ENCODE data around the gene CCL24. TPM values are rescaled to one million over a fixed set of nuclear protein-coding genes. Genes with fewer than 3 reads are reported as not detected.
"Not testable (repeated sequence)": the region's sequence is repeated elsewhere in the genome, so short reads cannot be mapped to it uniquely, and the experiment has no call there.

CCL24 gene
- total RNA-seq, 2 experiments from 2014 or later: not detected

DNA sequence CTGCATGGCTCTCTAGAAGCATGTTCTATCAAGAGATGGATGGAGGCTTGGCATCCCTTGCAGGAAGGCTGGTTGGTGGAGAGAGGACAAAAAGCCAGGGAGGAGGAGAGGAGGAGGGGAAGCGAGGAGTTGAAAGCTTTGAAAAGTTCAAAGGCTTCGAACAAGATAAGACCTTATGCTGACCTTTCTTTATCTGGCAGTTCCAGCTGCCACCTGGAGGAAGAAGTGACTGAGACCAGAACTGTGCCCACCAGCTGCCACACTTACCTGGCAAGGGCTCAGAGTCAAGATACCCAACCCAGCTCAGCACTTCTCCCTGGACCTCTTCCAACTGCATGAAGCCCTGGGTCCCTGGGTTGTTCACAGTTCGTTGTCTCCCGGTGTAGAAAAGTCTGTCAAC lies 14.8 kb downstream of the CCL24 start:
- Mint-ChIP-seq H3K9me3 (ENCODE audit: insufficient read depth) (no peaks in the 10 kb centered on the region), H3K4me3 (no peak overlapping the region), H3K27me3 (ENCODE audit: low read depth) (no peaks in the 10 kb centered on the region), H3K27ac (no peak overlapping the region), H3K36me3 (ENCODE audit: low read depth) (no peaks in the 10 kb centered on the region), H3K4me1 (ENCODE audit: low read depth) (no peaks in the 10 kb centered on the region)
- no peak for ATAC-seq
- DNase-seq: no peak
- ChIA-PET CTCF (no interaction called here), POLR2A (interaction anchor here (0.6 kb wide), 1 partner anchor 1233 kb away, joined by 3 read pairs; no protein-coding TSS in a partner anchor)

DNA sequence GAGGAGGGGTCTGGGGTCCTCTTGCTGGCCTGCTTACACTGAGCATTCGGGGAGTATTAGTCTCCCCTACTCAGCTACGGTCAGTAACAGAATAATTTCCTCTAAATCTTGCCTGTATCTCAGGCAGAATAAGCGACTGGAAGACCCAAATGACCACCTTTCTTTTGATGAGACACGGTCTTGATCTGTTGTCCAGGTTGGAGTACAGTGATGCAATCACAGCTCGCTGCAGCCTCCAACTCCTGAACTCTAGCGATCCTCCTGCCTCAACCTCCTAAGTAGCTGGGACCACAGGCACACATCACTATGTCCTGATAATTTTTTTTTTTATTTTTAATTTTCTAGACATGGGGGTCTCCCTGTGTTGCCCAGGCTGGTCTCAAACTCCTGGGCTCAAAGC lies 17.2 kb downstream of the CCL24 start:
- Mint-ChIP-seq H3K4me1 (ENCODE audit: low read depth) (no peaks in the 10 kb centered on the region), H3K27me3 (ENCODE audit: low read depth) (no peaks in the 10 kb centered on the region), H3K27ac (no peak overlapping the region), H3K4me3 (no peak overlapping the region), H3K9me3 (ENCODE audit: insufficient read depth) (no peaks in the 10 kb centered on the region), H3K36me3 (ENCODE audit: low read depth) (no peaks in the 10 kb centered on the region)
- DNase-seq (no peak), ATAC-seq (no peak)
- POLR2A ChIA-PET: no interaction called here
- CTCF ChIA-PET: no interaction called here

DNA sequence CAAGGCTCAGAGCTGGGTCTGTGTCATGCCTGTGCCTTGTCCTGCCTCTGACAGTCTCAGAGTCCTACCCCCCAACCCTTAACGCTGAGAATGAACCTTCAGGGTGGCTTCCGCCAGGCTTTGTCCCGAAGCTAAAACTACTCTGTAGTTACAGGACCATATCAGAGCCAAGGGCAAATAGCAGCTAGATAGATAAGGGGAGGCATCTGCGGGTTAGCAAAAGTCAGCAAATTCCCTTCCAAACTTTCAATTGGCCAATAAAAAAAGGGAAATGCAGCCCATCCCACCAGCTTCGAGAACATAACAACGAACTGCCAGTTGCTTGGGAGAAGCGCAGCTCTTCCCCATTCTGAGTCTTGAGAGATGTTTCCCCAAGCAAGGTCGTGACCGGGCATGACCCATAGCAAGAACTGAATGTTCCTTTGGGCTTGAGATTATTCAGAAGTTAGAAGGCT lies 17.7 kb downstream of the CCL24 start:
- ATAC-seq: no peak
- Mint-ChIP-seq H3K27me3 (ENCODE audit: low read depth) (no peaks in the 10 kb centered on the region), H3K9me3 (ENCODE audit: insufficient read depth) (no peaks in the 10 kb centered on the region), H3K27ac (no peak overlapping the region), H3K4me1 (ENCODE audit: low read depth) (no peaks in the 10 kb centered on the region), H3K36me3 (ENCODE audit: low read depth) (no peaks in the 10 kb centered on the region), H3K4me3 (no peak overlapping the region)
- CTCF ChIA-PET: no interaction called here
- POLR2A ChIA-PET: no interaction called here
- DNase-seq: no peak

DNA sequence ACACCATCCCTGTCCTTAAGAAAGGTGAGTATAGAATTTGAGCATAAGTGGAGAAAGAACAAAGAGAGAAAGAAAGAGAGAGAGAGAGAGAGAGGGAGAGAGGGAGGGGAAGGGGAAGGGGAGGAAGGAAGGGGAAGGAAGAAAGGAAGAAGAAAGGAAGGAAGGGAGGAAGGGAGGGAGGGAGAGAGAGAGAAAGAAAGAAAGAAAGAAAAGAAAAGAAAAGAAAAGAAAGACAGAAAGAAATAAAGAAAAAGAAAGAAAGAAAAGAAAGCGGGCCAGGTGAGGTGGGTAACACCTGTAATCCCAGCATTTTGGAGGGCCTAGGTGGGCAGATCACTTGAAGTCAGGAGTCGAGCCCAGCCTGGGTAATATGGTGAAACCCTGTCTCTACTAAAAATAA lies 19.9 kb downstream of the CCL24 start:
- no peak for DNase-seq
- Mint-ChIP-seq H3K27me3 (ENCODE audit: low read depth) (no peaks in the 10 kb centered on the region), H3K4me1 (ENCODE audit: low read depth) (no peaks in the 10 kb centered on the region), H3K27ac (no peak overlapping the region), H3K36me3 (ENCODE audit: low read depth) (no peaks in the 10 kb centered on the region), H3K9me3 (ENCODE audit: insufficient read depth) (no peaks in the 10 kb centered on the region), H3K4me3 (no peak overlapping the region)
- ChIA-PET CTCF (no interaction called here), POLR2A (no interaction called here)
- no peak for ATAC-seq

DNA sequence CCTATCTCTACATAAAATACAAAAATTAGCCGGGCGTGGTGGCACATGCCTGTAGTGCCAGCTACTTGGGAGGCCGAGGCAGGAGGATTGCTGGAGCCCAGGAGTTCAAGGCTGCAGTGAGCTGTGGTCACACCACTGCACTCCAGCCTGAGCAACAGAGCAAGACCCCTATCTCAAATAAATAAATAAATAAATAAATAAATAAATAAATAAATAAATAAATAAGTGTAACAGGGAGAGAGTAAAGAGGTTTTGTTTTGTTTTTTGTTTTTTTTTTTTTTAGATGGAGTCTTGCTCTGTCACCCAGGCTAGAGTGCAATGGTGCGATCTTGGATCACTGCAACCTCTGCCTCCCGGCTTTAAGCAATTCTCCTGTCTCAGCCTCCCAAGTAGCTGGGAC lies 21.0 kb downstream of the CCL24 start:
- H3K27me3 Mint-ChIP-seq (ENCODE audit: low read depth); H3K27ac Mint-ChIP-seq; H3K9me3 Mint-ChIP-seq (ENCODE audit: insufficient read depth); POLR2A ChIA-PET; DNase-seq; H3K4me1 Mint-ChIP-seq (ENCODE audit: low read depth); H3K36me3 Mint-ChIP-seq (ENCODE audit: low read depth); H3K4me3 Mint-ChIP-seq; ATAC-seq: not testable (repeated sequence)
- CTCF ChIA-PET: interaction anchor here (0.6 kb wide), 1 partner anchor 48 kb away, joined by 3 read pairs; no protein-coding TSS in a partner anchor

DNA sequence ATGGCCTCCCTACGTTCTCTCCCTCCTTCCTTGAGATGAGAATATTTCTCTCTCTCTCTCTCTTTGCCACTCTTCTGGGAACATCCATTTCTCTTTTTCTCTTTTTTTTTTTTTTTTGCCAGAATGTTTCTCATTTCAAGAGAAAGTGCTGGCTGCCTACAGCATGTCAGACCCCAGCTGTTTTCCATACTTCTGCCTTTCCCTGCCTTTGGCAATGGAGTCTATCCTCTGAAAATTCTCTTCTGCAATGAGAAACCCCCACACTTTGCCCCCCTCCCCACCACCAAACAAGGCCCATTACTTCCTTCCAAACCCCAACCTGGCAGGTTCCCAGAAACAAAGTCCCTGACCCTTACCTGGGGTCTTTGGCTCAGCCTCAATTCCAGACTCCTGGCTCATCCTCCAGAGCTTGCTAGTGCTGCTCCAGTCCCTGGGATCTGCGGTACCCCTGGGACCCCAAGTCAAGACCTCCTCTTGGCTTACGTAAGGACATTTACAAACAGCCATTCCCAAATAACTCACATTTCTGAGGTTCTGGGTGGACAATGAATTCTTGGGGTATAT lies 24.2 kb downstream of the CCL24 start:
- H3K27me3 Mint-ChIP-seq (ENCODE audit: low read depth): no peaks in the 10 kb centered on the region
- no peaks in the 10 kb centered on the region for H3K36me3 Mint-ChIP-seq (ENCODE audit: low read depth)
- ChIA-PET POLR2A (no interaction called here), CTCF (no interaction called here)
- ATAC-seq (no peak), DNase-seq (no peak)
- no peaks in the 10 kb centered on the region for H3K9me3 Mint-ChIP-seq (ENCODE audit: insufficient read depth)
- no peak overlapping the region for H3K4me3 Mint-ChIP-seq
- no peaks in the 10 kb centered on the region for H3K4me1 Mint-ChIP-seq (ENCODE audit: low read depth)
- no peak overlapping the region for H3K27ac Mint-ChIP-seq

DNA sequence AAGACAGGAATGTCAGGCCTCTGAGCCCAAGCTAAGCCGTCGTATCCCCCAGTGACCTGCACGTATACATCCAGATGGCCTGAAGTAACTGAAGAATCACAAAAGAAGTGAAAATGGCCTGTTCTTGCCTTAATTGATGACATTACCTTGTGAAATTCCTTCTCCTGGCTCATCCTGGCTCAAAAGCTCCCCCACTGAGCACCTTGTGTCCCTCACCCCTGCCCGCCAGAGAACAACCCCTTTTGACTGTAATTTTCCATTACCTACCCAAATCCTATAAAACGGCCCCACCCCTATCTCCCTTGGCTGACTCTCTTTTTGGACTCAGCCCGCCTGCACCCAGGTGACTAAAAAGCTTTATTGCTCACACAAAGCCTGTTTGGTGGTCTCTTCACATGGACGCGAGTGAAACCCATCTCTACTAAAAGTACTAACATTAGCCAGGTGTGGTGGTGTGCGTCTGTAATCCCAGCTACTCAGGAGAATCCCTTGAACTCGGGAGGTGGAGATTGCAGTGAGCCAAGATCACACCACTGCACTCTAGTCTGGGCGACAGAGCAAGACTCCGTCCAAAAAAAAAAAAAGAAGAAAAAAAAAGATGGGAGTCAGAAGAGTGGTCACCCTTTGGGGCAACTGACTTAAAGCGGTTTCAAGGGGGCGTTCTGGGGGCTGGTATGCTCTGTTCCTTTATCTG lies 25.3 kb downstream of the CCL24 start:
- H3K9me3 Mint-ChIP-seq (ENCODE audit: insufficient read depth); H3K4me1 Mint-ChIP-seq (ENCODE audit: low read depth); ATAC-seq; H3K27me3 Mint-ChIP-seq (ENCODE audit: low read depth); CTCF ChIA-PET; POLR2A ChIA-PET; DNase-seq; H3K4me3 Mint-ChIP-seq; H3K27ac Mint-ChIP-seq; H3K36me3 Mint-ChIP-seq (ENCODE audit: low read depth): not testable (repeated sequence)

DNA sequence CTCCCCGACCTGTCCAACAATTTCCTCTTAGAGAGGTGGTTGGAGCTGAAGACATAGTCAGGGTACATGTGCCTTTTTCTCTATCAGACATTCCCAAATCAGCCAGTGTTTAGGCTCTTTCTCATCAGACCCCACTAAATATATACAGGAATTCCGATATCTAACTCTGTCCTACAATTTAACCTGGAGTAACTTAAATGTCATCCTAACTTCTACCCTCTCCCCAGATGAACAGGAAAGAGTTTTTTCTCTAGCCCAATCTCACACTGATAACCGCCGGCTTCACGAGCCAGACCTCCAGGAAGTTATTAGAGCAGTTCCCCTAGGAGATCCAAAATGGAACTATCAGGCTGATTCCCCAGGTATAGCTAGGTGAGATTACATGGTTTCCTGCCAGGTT lies 30.5 kb downstream of the CCL24 start:
- H3K4me1 Mint-ChIP-seq (ENCODE audit: low read depth); H3K4me3 Mint-ChIP-seq; DNase-seq; H3K36me3 Mint-ChIP-seq (ENCODE audit: low read depth); CTCF ChIA-PET; H3K9me3 Mint-ChIP-seq (ENCODE audit: insufficient read depth); POLR2A ChIA-PET; H3K27ac Mint-ChIP-seq; ATAC-seq: not testable (repeated sequence)
- peaks cover 35% of the 10 kb centered on the region for H3K27me3 Mint-ChIP-seq (ENCODE audit: low read depth)

DNA sequence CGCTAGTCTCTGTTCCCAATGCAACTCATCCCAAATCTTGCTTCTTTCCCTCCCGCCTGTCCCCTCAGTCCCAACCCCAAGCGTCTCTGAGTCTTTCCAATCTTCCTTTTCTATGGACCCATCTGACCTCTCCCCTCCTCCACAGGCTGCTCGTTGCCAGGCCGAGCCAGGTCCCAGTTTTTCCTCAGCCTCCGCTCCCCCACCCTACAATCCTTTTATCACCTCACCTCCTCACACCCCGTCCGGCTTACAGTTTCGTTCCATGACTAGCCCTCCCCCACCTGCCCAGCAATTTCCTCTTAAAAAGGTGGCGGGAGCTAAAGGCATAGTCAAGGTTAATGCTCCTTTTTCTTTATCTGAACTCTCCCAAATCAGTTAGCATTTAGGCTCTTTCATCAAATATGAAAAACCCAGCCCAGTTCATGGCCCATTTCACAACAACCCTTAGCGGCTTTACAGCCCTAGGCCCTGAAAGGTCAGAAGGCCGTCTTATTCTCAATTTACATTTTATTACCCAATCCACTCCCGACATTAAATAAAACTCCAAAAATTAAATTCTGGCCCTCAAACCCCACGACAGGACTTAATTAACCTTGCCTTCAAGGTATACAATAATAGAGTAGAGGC lies 32.8 kb downstream of the CCL24 start:
- H3K36me3 Mint-ChIP-seq (ENCODE audit: low read depth); H3K27ac Mint-ChIP-seq; POLR2A ChIA-PET; H3K4me3 Mint-ChIP-seq; CTCF ChIA-PET; DNase-seq; H3K9me3 Mint-ChIP-seq (ENCODE audit: insufficient read depth); ATAC-seq: not testable (repeated sequence)
- Mint-ChIP-seq H3K27me3 (ENCODE audit: low read depth) (peaks cover 35% of the 10 kb centered on the region), H3K4me1 (ENCODE audit: low read depth) (peaks cover 24% of the 10 kb centered on the region)

DNA sequence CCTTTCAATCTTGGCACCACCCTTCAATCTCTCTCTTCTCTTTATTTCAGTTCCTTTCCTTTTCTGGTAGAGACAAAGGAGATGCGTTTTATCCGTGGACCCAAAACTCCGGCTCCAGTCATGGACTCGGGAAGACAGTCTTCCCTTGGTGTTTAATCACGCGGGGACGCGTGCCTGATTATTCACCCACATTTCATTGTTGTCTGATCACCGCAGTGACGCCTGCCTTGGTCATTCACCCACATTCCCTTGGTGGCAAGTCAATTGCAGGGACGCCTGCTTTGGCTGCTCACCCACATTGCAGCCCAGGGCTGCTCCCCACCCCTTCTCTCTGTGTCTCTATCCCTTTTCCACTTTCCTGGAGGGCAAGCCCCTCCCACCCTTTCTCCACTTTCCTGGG lies 34.1 kb downstream of the CCL24 start:
- H3K9me3 Mint-ChIP-seq (ENCODE audit: insufficient read depth): not testable (repeated sequence)

DNA sequence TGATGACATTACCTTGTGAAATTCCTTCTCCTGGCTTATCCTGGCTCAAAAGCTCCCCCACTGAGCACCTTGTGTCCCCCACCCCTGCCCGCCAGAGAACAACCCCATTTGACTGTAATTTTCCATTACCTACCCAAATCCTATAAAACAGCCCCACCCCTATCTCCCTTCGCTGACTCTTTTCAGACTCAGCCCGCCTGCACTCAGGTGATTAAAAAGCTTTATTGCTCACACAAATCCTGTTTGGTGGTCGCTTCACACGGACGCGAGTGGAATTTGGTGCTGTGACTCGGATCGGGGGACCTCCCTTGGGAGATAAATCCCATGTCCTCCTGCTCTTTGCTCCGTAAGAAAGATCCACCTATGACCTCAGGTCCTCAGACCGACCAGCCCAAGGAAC lies 34.6 kb downstream of the CCL24 start:
- CTCF ChIA-PET; H3K9me3 Mint-ChIP-seq (ENCODE audit: insufficient read depth); POLR2A ChIA-PET; H3K36me3 Mint-ChIP-seq (ENCODE audit: low read depth); DNase-seq; ATAC-seq; H3K27ac Mint-ChIP-seq; H3K4me3 Mint-ChIP-seq: not testable (repeated sequence)
- Mint-ChIP-seq H3K4me1 (ENCODE audit: low read depth) (peaks cover 30% of the 10 kb centered on the region), H3K27me3 (ENCODE audit: low read depth) (peaks cover 35% of the 10 kb centered on the region)

More for the DNA sequence above, 34.1 kb downstream of the CCL24 start:
- CTCF ChIA-PET; H3K27ac Mint-ChIP-seq; ATAC-seq; POLR2A ChIA-PET; H3K36me3 Mint-ChIP-seq (ENCODE audit: low read depth); DNase-seq; H3K4me3 Mint-ChIP-seq: not testable (repeated sequence)
- Mint-ChIP-seq H3K27me3 (ENCODE audit: low read depth) (peaks cover 35% of the 10 kb centered on the region), H3K4me1 (ENCODE audit: low read depth) (peaks cover 30% of the 10 kb centered on the region)

DNA sequence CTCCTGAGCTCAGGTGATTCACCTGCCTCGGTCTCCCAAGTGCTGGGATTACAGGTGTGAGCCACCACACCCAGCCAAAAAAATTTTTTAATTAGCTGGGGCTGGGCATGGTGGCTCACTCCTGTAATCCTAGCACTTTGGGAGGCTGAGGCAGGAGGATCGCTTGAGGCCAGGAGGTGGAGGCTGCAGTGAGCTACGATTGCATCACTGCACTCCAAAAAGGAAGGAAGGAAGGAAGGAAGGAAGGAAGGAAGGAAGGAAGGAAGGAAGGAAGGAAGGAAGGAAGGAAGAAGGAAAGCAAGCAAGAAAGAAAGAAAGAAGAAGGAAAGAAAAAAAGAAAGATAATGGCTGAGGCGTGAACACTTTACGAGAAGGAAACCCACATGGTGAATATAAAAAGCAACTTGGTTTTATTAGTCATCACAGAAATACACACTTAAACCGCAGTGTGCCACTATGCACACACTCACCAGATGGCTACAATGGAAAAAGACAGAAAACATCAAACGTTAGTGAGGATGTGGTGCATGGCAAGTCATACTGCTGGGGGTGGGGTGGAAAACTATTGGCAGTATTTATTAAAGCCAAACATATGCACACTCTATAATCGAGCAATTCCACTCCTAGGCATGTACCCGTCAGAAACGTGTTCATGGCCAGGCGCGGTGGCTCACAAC lies 37.2 kb downstream of the CCL24 start:
- Mint-ChIP-seq H3K27me3 (ENCODE audit: low read depth) (peaks cover 22% of the 10 kb centered on the region), H3K27ac (peak overlapping the region; percentile 79), H3K4me3 (no peak overlapping the region), H3K4me1 (ENCODE audit: low read depth) (peaks cover 30% of the 10 kb centered on the region), H3K36me3 (ENCODE audit: low read depth) (no peaks in the 10 kb centered on the region), H3K9me3 (ENCODE audit: insufficient read depth) (no peaks in the 10 kb centered on the region)
- ChIA-PET CTCF (interaction anchor here (0.6 to 1.8 kb wide), 2 partner anchors 14 to 64 kb away, joined by 3 read pairs; no protein-coding TSS in a partner anchor), POLR2A (no interaction called here)
- DNase-seq (peak; percentile 66), ATAC-seq (peak; percentile 75)
